GM10248 (cell line): Measurements from ENCODE around the gene INO80B.
A peak's percentile ranks its signal among the peaks of the same experiment; 100 is the strongest.

Source experiments
- CTCF ChIA-PET: fragments of 300-600 bp; sonication (Branson Sonifier 250); formaldehyde crosslinking; extraction: SDS; loops from one replicate; lab custom pipeline; 2021; ENCODE audit warnings: antibody characterized with exemption; lab: Yijun Ruan, JAX
- POLR2A ChIA-PET: fragments of 350-650 bp; sonication (Branson Sonifier 250); formaldehyde crosslinking; extraction: SDS; loops from one replicate; lab custom pipeline; 2020; ENCODE audit warnings: antibody characterized with exemption; lab: Yijun Ruan, JAX
- DNase-seq: peaks from one replicate; pipeline ENCODE4 v3.0.0; 2012; ENCODE audit errors: extremely low spot score
- TF ChIP-seq, protein P1 (sequence below): IDR thresholded peaks from 2 replicates; pipeline ENCODE4 v1.5.1; 2012; ENCODE audit warnings: mild to moderate bottlenecking, low read depth; ENCODE audit errors: extremely low read depth, missing control alignments, control extremely low read depth

The INO80B gene

DNA sequence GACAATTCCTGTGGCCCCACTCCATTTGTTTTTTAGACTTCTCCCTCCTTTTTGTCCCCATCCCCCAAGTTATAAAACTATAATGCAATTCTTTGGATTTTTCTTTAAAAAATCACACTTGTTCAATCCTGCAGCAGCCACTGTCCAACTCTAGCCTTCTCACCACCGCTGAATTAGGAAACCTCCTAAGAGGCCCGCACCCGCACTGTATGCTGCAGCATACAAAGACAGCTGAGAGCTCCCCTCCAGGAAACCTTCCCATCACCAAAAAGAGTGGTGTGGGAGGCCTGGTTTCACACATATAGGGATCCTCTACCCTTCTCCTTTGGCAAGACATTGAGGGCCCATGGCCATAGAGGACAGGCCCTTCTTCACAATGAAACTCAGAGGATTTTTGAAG lies 49.7 kb downstream of the INO80B start:
- no peak for DNase-seq
- ChIA-PET CTCF (interaction anchor here (1.2 to 3.3 kb wide), 7 partner anchors 12 to 83 kb away, joined by 4 to 20 read pairs (median 6); partner anchors contain the start of genes AUP1 and HTRA2), POLR2A (interaction anchor here (1.7 kb wide), 1 partner anchor 46 kb away, joined by 8 read pairs; the partner anchor contains the start of gene WBP1)
- TF ChIP-seq, protein P1, sequence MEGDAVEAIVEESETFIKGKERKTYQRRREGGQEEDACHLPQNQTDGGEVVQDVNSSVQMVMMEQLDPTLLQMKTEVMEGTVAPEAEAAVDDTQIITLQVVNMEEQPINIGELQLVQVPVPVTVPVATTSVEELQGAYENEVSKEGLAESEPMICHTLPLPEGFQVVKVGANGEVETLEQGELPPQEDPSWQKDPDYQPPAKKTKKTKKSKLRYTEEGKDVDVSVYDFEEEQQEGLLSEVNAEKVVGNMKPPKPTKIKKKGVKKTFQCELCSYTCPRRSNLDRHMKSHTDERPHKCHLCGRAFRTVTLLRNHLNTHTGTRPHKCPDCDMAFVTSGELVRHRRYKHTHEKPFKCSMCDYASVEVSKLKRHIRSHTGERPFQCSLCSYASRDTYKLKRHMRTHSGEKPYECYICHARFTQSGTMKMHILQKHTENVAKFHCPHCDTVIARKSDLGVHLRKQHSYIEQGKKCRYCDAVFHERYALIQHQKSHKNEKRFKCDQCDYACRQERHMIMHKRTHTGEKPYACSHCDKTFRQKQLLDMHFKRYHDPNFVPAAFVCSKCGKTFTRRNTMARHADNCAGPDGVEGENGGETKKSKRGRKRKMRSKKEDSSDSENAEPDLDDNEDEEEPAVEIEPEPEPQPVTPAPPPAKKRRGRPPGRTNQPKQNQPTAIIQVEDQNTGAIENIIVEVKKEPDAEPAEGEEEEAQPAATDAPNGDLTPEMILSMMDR: no peak

DNA sequence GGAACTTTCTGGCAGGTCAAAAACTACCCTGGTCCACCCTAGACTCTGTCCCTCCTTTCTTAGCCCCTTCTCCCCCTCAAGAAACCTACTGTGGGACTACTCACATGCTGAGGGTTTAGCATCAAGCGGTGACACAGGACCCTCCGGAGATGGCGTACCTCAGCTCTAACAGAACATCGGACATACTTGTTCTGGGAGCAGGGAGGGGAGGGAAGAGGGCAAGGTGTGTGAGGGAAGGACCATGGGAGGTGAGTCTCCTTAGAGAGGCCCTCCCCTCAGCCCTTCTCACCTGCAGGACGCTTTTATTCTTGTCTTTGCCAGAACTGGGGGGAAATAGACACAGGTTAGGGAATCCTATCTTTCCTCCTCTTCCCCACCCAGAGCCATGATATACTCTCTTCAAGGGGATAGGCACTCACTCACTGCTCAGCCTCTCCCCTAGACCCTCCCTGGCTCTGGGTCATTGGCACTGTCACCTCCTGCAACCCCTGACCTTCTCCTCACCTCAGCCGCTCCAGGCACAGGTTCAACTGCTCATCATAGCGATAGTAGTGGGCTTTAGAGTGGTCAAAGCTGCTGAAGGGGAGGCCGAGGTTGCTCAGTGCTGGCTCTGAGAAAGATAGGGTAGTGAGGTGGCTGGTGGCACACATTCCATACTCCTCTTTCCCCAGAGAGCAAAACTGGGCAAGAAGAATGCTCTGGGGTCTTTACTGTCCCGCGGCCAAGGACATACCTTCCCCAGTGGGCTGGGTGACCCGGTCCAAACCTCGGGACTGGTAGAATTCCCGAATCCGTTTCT lies 50.8 kb downstream of the INO80B start:
- TF ChIP-seq, protein P1: no peak
- POLR2A ChIA-PET: no interaction called here
- no peak for DNase-seq
- CTCF ChIA-PET: interaction anchor here (1.6 to 3.3 kb wide), 6 partner anchors 14 to 82 kb away, joined by 5 to 20 read pairs (median 10); partner anchors contain the start of genes AUP1, CCDC142, HTRA2 and TTC31

DNA sequence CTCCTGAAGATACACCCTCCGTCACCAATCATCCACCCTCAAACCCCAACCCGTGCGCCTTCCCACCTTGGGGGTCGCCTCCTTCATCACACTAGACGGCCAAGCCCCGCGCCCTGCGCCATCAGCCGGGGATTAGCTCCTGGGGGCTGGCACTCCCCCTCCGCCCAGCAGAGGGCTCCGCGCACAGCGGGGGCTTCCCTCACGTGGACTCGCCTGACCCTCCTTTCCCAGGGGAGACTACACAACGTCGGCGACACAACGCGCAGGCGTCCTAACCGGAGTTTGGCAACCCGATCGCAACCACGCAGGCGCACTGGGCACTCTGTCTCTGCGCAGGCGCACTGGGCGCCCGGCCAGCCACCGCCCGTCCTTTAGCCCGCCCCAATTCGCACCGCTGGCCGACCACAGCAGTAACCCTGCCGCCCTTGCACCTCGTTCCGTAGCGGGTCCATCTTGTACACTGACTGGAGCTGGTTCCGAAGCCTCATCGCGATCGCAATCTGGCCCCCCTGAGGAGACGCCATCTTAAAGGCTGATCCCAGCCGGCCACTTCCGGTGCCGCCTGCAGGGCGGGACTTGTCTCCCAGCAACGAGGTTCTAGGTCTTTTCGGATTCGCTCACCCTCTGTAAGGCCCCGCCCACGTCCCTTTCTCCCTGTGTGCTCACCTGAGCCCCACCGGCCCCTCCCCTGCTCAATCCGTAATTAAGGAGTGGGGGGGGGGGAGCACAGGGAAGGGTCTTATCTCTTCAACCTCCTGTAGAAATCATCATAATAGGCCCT lies 52.4 kb downstream of the INO80B start, which contains the start of gene PCGF1:
Gene PCGF1 (minus strand): TSS at position 551 of the 781 bp plus-strand sequence. CDS start 27 bp downstream, at position 524.
- TF ChIP-seq, protein P1: peak; percentile 61
- CTCF ChIA-PET: interaction anchor here (0.7 to 2.4 kb wide), 9 partner anchors 13 to 81 kb away, joined by 3 to 11 read pairs (median 4); partner anchors contain the start of genes CCDC142, HTRA2 and TTC31
- DNase-seq: peak; percentile 97
- POLR2A ChIA-PET: interaction anchor here (1.3 kb wide), 1 partner anchor 22 kb away, joined by 5 read pairs; the partner anchor contains the start of genes AUP1 and HTRA2
